ENCODE measurements around the gene CLDN5. TPM values are rescaled to one million over a fixed set of nuclear protein-coding genes. Genes with fewer than 3 reads are reported as not detected.

CLDN5 gene
- total RNA-seq, 1 donor from 2014 or later: 83.8 TPM

GRCh38 chr22:19503869-19504268 lies 20.3 kb downstream of the CLDN5 start:
- DNase-seq: no peak

GRCh38 chr22:19503367-19503766 lies 20.8 kb downstream of the CLDN5 start:
- no peak for DNase-seq

- DNase-seq: no peak
Measured at GRCh38 chr22:19501897-19502447, 22.2 kb downstream of the CLDN5 start.

GRCh38 chr22:19499880-19500242 lies 24.3 kb downstream of the CLDN5 start:
- DNase-seq: no peak

DNA sequence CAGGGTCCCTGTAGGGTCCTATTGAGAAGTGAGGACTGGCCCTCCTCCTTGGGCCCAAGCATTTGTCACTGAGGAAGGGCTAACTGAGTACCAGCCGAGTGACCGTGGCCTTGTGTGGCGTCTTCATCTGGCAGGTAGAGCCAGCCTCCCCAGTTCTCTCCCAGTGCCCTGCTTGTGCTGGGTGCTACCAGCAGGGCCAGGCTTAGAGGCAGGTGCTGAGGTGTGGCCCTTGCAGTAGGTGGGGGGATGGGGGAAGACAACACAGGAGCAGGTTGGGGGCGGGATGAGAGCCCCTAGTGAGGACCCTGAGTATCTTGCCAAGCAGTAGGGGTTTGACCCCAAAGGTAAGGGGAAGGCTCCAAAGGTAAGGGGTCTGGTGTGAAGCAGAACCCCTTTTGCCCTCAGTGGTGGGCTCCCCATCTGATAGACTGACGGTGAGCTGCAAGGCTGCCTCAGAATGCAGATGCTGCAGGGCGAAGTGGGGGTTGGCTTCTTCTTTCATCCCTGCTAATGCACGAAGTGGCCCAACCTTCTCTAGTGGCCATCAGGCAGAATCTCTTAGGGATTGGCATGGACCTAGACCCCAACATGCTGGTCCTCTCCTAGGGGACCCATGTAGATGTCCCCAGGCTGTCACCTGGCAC lies 24.9 kb downstream of the CLDN5 start:
- DNase-seq: no peak

GRCh38 chr22:19498866-19499190 lies 25.4 kb downstream of the CLDN5 start:
- DNase-seq: no peak

- DNase-seq: no peak
Measured at GRCh38 chr22:19498154-19498865, 25.9 kb downstream of the CLDN5 start.

DNA sequence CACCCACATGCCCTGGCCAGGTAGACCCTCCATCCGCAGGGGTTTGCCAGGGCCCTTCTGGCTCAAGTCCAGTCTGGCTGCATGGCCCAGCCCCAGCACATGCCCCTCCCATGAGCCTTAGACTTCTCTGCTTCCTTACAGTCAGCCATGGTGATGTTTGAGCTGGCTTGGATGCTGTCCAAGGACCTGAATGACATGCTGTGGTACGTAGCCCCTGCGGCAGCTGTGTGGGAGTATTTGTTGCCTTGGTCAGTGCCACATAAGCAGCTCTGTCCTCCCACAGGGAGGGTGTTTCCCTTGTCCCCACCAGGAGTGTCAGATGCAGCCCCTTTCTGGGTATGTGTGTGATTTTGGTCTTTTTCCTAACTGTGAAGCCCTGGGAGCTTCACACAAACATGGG lies 27.0 kb downstream of the CLDN5 start:
- DNase-seq: no peak

GRCh38 chr22:19496324-19496630 lies 27.9 kb downstream of the CLDN5 start:
- DNase-seq: no peak

DNA sequence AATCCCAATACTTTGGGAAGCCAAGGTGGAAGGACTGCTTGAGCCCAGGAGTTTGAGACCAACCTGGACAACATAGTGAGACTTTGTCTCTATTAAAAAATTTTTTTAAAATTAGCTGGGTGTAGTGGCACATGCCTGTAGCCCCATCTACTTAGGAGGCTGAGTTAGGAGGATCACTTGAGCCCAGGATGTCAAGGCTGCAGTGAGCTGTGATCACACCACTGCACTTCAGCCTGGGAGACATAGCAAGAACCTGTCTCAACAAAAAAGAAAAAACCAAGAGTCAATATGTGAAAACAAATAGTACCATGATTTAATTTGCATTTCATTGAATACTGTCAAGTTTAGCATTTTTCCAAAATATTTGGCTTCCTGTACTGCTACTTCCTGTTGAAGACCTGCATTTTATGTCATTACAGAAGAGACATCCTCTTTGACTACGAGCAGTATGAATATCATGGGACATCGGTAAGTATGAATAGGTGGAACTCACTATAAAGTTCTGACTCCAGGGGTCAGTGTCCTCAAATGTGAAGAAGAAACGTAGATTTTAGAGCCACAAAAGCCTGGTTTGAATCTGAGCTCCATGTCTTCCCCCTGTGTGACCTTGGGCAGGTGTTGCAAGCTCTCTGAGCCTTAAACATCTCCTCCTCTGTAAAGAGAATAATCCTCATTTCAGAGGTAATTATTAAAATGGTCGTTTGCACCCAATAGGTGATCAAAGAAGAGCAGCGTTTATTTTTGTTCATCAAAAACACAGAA lies 28.5 kb downstream of the CLDN5 start:
- no peak for DNase-seq

GRCh38 chr22:19494676-19495173 lies 29.5 kb downstream of the CLDN5 start:
- no peak for DNase-seq

DNA sequence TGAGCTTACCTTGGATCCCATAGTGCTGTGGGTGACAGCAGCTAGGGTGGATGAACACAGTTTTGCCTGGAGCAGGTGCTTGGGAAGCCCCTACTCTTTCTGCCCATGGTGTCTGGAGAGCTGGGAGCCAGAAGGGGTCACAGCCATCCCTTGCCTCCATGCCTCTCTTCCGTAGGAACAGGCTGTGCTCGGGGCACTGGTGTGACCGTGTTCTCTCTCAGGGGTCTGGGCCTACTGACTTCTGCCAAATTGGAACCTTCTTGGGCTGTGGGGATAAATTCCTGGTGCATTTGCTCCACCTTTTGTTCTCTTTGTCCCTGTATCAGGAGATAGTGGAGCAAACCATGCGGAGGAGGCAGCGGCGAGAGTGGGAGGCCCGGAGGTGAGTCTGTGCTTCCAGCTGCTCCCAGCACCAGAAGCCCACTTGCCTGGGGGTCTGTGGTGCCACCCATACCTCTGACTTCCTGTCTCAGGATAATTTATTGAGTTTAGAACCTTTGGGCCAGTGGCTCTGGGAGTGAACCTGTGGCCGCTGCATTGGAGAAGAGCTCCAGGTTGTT lies 30.1 kb downstream of the CLDN5 start:
- DNase-seq: no peak

DNA sequence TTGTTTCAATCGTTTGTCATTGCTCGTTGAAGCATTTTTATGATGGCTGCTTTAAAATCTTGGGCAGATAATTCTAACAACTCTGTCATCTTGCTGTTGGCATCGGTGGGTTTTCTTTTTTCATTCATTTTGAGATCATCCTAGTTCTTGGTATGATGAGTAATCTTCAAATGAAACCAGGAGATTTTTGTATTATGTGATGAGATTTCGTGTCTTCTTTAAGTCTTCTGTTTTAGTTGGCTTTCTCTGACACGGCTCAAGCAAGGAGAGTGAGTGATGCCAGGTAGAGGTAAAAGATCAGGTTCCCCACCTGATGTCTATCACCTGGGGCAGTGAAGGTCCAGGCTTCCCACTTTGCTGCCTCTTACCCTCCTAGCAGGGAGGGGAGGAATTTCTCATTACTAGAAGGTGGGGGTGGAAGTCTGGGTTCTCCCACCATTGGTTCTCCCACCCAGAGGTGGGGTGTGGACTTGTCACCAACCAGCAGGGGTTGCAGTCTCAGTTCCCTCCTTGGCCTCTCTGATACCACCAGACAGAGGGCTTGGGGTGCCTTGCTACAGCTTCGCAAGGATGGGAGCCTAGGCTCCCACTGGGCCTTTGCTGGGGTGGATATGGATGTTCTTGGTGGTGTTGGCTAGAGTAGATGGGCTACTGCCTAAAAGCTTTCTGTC lies 31.6 kb downstream of the CLDN5 start:
- DNase-seq: no peak

DNA sequence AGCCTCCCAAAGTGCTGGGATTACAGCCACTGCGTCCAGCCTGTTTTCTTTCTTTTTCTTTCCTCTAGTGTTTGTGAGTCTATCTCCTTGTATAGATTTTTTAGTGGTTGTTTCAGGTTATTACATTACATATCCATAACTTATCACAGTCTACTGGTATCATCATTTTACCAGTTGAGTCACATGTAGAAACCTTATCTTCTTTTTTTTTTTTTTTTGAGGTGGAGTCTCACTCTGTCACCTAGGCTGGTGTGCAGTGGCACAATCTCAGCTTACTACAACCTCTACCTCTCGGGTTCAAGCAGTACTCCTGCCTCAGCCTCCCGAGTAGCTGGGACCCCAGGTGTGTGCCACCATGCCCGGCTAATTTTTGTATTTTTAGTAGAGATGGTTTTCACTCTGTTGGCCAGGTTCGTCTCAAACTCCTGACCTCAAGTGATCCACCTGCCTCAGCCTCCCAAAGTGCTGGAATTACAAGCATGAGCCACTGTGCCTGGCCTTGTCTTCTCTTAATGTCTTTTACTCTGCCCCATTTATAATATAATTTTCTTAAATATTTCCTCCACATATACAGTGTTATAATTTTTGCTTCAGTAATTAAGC lies 33.5 kb downstream of the CLDN5 start:
- no peak for DNase-seq

- no peak for DNase-seq
Measured at GRCh38 chr22:19488884-19489843, 35.0 kb downstream of the CLDN5 start.

DNA sequence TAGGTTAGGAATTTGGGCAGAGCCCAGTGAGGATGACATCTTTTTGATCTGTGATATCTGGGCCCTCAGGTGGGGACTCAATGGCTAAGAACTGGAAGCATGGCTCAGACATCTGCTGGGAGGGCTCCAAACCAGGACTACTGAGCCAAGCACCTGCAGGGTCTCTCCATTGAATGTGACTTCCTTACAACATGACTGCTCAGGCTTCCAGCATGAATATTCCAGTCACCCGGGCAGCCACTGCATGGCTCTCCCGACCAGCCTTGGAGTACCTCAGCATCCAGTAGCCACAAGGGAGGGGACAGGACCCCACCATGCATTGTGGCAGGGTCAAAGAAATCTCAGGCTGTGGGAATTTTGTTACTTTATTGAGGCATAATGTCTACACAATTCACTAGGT lies 35.9 kb downstream of the CLDN5 start:
- no peak for DNase-seq

GRCh38 chr22:19483481-19484244 lies 40.5 kb downstream of the CLDN5 start:
- no peak for DNase-seq

GRCh38 chr22:19482297-19482696 lies 41.9 kb downstream of the CLDN5 start:
- DNase-seq: no peak

- DNase-seq: no peak
Measured at GRCh38 chr22:19480789-19481188, 43.4 kb downstream of the CLDN5 start.

DNA sequence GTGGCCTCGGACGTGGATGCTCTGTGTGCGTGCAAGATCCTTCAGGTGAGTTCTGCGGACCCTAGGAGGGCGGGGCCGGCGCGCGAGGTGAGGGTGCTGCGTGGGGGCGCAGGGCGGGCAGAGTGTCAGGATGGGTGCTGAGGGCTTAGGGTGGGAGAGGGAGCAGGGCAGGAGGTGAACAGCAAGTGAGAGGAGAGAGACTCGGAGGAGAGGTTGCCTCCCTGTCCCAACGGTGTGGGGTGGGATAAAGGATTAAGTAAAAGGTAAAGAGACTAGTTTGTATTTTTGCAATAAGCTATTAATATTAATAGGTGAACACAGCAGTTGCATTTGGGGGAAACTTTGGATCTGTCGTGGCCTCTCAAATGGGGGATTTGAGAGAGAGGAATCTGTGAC lies 44.0 kb downstream of the CLDN5 start:
- no peak for DNase-seq

Measured in occipital lobe (tissue), 2 donors.